Stimulated activated naive CD8-positive, alpha-beta T cell treated with anti-CD3 and anti-CD28 coated beads, Interleukin-15, amount 100 ng/mL, for 72 hours (primary cell): Measurements from ENCODE around the gene ROBO1.

ENCODE experiments used
- ATAC-seq: fragments of 150-1000 bp; cut with Tn5 transposase; 2 replicates; pipeline ENCODE4 v1.10.0; 2021; ENCODE audit warnings: mild to moderate bottlenecking, moderate library complexity
- DNase-seq, 2 donors: peaks; one replicate each; pipeline ENCODE4 v3.0.0; 2021 to 2022
- H3K27ac Mint-ChIP-seq, 2 donors: one replicate each; pipeline ENCODE4 v1.8.0; 2022; ENCODE audit warnings: mild to moderate bottlenecking in 2 of 2, mixed read lengths in 2 of 2, moderate library complexity in 2 of 2
- H3K27me3 Mint-ChIP-seq: one replicate; pipeline ENCODE4 v1.8.0; 2022; ENCODE audit warnings: mixed read lengths
- H3K4me1 Mint-ChIP-seq: one replicate; pipeline ENCODE4 v1.8.0; 2022; ENCODE audit warnings: mild to moderate bottlenecking, mixed read lengths
- H3K4me3 Mint-ChIP-seq, 2 donors: one replicate each; pipeline ENCODE4 v1.8.0; 2022; ENCODE audit warnings: mild to moderate bottlenecking in 2 of 2, mixed read lengths in 2 of 2, moderate library complexity in 1 of 2
- H3K9me3 Mint-ChIP-seq, 2 donors: one replicate each; pipeline ENCODE4 v1.8.0; 2022; ENCODE audit warnings: mixed read lengths in 2 of 2

The ROBO1 gene

DNA sequence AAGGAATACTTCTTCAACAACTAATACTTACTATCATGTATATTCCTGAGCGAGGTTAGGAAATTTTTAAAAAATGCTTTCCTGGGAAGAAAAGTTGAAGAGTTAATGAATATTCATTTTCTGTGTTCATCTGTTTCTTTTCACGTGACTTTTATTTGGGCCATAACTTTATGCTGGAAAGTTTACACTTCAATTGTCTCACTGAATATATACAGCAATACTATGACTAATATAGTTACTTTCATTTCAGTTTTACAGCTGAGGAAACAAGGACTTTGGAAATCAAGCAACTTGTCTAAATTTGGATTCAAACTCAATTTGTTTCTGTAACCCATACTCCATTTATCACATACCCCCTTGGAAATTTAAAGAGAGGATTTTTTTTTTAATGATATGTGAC is 894.2 kb downstream of the ROBO1 start:
- H3K9me3 Mint-ChIP-seq = peaks cover 0 to 4% of the 10 kb centered on the region in 2 donors
- DNase-seq = no peak
- peaks cover 5% of the 10 kb centered on the region for H3K4me1 Mint-ChIP-seq
- no peaks in the 10 kb centered on the region for H3K27me3 Mint-ChIP-seq
- ATAC-seq = no peak
- no peak overlapping the region for H3K4me3 Mint-ChIP-seq
- no peak overlapping the region for H3K27ac Mint-ChIP-seq

DNA sequence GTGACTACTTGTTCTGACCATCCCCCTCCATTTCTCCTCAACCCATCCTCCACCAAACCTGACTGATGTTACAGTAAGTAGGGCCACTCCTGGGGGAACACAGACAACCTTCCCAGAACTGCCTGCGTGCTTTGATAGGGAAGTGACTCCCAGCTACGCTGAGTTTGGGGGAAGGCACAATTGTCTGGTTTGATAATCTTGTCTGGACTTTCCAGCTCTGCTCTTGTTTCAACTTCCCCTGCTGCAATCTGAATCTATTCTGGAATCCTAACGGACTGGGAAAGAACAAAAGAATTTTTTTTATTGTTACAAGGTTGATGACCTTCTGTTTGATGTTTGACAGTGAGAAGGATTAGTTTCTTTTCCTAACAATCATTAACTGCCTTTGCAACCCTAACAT is 895.6 kb downstream of the ROBO1 start:
- peaks cover 0 to 4% of the 10 kb centered on the region in 2 donors for H3K9me3 Mint-ChIP-seq
- H3K27ac Mint-ChIP-seq = no peak overlapping the region
- ATAC-seq (no peak), DNase-seq (no peak)
- H3K4me1 Mint-ChIP-seq = peaks cover 5% of the 10 kb centered on the region
- no peak overlapping the region for H3K4me3 Mint-ChIP-seq
- no peaks in the 10 kb centered on the region for H3K27me3 Mint-ChIP-seq

DNA sequence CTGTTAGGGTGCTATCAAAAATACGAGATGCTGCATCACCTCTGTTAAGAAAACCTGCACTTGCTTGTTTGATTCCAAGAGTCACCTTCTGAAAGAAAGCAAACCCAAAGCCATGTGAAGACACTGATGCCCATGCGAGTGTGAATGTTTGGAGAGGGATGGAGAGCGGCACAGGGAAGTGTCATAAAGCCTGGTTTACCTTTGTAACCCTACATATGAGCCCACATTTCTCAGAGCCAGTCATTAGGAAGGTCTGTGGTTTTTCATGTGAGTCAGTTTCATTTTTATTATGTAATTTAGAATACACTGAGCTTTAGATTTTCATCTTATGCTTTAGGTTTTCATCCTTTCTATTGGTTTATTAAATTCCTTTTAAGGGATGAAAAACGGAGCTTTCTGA is 896.8 kb downstream of the ROBO1 start:
- no peaks in the 10 kb centered on the region for H3K27me3 Mint-ChIP-seq
- no peak overlapping the region for H3K27ac Mint-ChIP-seq
- ATAC-seq (peak; percentile 58), DNase-seq (no peak)
- H3K4me3 Mint-ChIP-seq = no peak overlapping the region
- peaks cover 0 to 4% of the 10 kb centered on the region in 2 donors for H3K9me3 Mint-ChIP-seq
- H3K4me1 Mint-ChIP-seq = peaks cover 5% of the 10 kb centered on the region

DNA sequence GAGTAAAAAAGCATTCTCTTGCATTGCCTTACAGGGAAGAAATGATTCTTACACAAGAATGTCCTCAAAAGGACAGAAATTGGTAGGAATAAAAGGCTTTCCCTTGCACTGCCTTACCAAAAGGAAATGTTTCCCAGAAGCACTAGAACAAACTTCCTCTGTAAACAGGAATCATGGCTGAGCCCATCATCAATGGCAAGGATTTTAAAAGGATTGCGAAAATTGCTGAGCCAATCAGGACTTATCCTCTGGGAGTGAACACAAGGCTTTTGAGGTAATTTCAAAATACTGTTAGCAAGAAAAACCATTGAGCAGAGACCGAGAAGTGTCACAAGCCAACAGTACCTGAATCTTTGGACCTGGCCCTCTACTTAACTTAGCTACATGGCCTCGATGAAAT is 897.3 kb downstream of the ROBO1 start:
- no peak for ATAC-seq

DNA sequence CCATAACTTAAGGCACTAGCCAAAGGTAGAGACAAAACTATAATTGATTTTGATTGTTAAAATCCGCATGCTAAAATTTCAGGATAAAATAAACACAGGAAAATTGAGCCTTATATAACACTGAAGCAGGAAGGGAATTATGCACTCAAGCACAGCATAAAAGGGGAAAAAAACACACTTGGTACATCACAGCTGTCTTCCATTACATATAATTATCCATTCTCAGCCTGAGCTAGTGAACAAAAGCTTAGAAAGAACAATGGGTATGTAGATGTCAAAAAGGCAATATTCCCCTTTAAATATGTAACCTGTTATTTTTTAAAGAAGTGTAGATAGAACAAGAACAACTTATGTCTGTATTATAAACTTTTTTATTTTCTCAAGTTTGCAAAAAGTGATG is 899.2 kb downstream of the ROBO1 start:
- H3K27me3 Mint-ChIP-seq = no peaks in the 10 kb centered on the region
- DNase-seq (no peak), ATAC-seq (no peak)
- H3K27ac Mint-ChIP-seq = no peak overlapping the region
- H3K4me1 Mint-ChIP-seq = peaks cover 5% of the 10 kb centered on the region
- H3K9me3 Mint-ChIP-seq = peaks cover 0 to 4% of the 10 kb centered on the region in 2 donors
- no peak overlapping the region for H3K4me3 Mint-ChIP-seq

More for the DNA sequence above, 897.3 kb downstream of the ROBO1 start:
- Mint-ChIP-seq H3K4me1 (peaks cover 5% of the 10 kb centered on the region), H3K27me3 (no peaks in the 10 kb centered on the region), H3K4me3 (no peak overlapping the region), H3K9me3 (peaks cover 0 to 4% of the 10 kb centered on the region in 2 donors), H3K27ac (no peak overlapping the region)
- no peak for DNase-seq

DNA sequence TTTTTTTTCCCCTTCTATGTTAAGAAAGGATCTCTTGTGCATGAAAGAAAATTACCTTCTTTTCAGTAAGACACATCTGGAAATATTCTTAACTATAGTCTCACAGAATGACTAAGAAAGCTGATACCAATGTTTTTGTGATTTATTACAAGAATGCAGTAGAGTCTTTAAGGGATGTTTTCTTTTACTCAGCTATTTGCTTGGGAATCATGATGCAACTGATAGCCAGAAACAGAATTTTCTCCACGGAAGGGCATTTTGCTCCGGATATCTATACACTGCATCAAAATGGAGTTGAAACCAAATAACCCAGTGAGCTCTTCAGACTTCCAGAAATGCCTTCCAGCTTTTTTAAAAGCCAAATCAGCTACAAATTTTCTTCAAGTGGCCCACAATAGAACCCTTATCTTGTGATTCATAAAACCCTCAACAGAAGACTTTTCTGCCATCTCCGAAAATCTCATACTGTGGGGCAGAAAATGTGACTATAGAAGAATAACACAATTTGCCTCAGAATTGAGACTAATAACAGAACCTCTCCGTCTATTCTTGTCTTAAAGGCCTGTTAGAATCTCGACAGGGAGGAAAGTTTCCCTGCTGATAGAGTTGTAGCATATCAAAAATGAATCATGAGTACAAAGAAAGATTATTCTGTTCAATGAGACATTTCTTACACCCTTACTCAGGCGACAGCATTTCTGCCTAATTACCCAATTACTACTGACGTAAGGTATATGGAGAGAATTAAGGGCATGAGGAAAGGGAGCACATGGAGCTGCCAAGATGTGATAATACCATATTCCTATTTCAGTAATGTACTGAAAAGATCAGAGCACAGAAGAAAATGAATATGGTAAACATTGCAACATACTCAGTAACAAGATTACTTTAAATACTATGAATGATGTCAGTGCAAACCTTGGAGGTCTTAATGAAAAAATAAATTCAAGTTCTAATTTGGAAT is 900.1 kb downstream of the ROBO1 start:
- H3K27ac Mint-ChIP-seq = no peak overlapping the region
- ATAC-seq (no peak), DNase-seq (no peak)
- H3K4me3 Mint-ChIP-seq = no peak overlapping the region
- peaks cover 0 to 4% of the 10 kb centered on the region in 2 donors for H3K9me3 Mint-ChIP-seq
- peaks cover 5% of the 10 kb centered on the region for H3K4me1 Mint-ChIP-seq
- no peaks in the 10 kb centered on the region for H3K27me3 Mint-ChIP-seq

DNA sequence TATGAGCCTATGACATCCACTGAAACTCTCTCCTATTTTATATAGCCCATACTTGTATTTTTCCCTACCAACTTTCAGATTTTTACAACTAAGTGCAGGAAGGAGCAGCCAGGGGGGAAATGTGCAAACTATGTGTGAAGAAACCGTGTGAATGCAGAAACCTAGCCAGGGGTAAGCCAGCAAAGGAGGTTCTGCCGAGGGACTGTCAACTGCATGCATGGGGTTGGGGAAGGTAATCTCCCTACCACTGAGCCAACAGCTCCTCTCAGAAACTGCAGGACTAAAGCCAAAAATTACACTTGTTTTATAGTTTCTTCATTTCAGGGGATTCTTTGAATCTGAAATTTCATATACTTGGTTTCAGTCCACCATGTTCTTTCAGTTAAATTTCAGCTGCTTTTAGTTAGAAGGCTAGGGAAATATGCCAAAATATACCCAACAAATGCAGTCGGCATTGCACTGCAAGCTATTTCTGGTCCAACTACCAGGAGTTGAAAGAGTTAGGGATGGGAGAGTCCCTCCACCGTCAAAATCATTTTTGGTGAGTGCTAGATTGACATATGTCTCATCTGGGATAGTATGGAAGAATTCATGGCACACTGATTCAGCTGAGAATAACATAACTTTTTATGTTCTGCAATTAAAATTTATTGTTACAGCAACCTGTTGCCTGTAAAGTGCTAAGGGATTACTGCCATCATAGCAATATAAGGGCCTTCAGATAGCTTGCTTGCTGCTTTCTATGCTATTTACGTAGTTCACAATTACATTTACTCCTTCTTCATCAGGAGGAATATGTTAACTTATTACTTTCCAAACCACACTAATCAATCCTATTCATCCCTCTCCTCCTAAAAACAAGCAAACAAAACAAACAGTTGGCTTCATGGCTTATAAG is 904.2 kb downstream of the ROBO1 start:
- Mint-ChIP-seq H3K27ac (peak overlapping the region in 1 of 2 donors; percentile 31), H3K9me3 (peaks cover 8 to 9% of the 10 kb centered on the region in 2 donors), H3K4me1 (no peaks in the 10 kb centered on the region), H3K27me3 (no peaks in the 10 kb centered on the region), H3K4me3 (no peak overlapping the region)
- ATAC-seq (no peak), DNase-seq (no peak)

DNA sequence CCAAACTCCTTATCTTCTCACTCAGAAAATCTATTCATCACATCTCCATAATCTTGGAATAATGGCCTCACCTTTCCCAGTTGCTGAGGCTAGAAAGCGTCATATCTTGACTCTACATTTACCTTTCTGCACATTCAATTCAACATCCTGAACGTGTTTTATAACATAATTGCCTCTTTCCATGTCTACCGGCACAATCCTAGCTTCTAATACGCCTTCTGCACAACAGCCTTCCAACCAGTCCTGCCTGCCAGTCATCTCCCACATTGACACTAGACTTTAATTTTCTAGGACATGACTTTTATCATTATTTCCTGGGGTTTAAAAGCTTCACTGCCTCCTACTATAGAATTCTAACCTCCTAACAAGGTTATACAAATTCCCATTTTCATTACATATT is 906.6 kb downstream of the ROBO1 start:
- Mint-ChIP-seq H3K27ac (no peak overlapping the region), H3K4me1 (no peaks in the 10 kb centered on the region), H3K4me3 (no peak overlapping the region)

DNA sequence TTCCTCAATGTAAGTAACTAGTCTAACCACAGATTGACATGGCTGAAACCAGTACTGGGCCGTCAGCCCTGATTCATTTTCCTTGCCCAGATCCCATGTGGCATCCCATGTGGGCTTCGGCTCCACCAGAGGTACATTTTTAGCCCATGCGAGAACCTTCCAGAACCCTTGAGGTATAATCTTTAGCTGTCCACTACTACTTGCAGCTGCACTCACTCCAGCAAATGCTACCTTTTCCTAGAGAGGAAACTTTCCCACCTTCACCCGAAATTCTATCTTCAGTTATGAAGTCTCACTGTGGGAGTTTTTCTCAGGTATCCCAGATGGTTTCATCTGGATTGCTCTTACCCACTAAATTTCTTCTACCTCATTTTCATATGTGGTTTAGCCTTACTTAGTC is 907.2 kb downstream of the ROBO1 start:
- ATAC-seq (no peak), DNase-seq (no peak)
- Mint-ChIP-seq H3K4me3 (no peak overlapping the region), H3K27ac (no peak overlapping the region), H3K27me3 (no peaks in the 10 kb centered on the region), H3K4me1 (no peaks in the 10 kb centered on the region), H3K9me3 (peaks cover 8 to 9% of the 10 kb centered on the region in 2 donors)

More for the DNA sequence above, 906.6 kb downstream of the ROBO1 start:
- no peak for DNase-seq
- Mint-ChIP-seq H3K27me3 (no peaks in the 10 kb centered on the region), H3K9me3 (peaks cover 8 to 9% of the 10 kb centered on the region in 2 donors)
- ATAC-seq = no peak

DNA sequence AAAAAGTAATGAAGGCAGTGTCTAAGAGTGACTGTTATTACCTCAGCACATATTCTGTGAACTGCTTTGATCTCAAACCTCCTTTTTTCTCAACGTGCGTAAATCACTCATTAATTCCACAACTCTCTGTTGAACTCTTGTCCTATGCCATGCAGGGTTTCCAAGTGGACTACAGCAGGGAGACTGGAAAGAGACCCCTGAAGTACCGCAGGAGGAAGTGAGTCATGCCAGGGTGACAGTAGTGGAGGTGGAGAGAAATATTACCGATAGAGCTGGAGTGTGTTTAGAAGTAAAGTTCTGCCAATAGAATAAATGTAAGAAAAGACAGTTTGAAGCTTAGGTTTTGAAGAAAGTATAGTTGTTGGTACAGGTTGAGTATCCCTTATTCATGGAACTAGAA is 908.9 kb downstream of the ROBO1 start:
- H3K4me3 Mint-ChIP-seq = no peak overlapping the region
- H3K27me3 Mint-ChIP-seq = no peaks in the 10 kb centered on the region
- H3K4me1 Mint-ChIP-seq = no peaks in the 10 kb centered on the region
- DNase-seq (no peak), ATAC-seq (no peak)
- H3K9me3 Mint-ChIP-seq = peaks cover 8 to 9% of the 10 kb centered on the region in 2 donors
- H3K27ac Mint-ChIP-seq = peak overlapping the region in 1 of 2 donors; percentile 44

DNA sequence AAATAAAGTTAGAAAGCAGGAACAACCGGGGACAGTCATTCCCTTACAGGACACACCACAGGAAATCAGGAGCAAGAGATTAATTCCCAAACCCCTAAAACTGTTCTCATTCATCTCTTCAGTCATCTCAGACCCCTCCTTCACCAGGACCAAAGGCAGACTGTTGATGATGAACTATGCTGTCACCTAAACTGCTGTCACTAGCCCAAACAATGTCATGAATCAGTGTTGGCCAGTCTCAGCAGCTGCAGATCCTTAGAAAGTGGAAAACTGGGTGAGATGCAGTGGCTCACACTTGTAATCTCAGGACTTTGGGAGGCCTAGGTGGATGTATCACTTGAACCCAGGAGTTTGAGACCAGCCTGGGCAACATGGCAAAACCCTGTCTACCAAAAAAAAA is 909.6 kb downstream of the ROBO1 start:
- H3K4me1 Mint-ChIP-seq = no peaks in the 10 kb centered on the region
- no peak for DNase-seq
- H3K27me3 Mint-ChIP-seq = no peaks in the 10 kb centered on the region
- H3K9me3 Mint-ChIP-seq = peaks cover 8 to 9% of the 10 kb centered on the region in 2 donors
- H3K4me3 Mint-ChIP-seq = no peak overlapping the region
- peak overlapping the region in 1 of 2 donors; percentile 23 for H3K27ac Mint-ChIP-seq
- no peak for ATAC-seq

DNA sequence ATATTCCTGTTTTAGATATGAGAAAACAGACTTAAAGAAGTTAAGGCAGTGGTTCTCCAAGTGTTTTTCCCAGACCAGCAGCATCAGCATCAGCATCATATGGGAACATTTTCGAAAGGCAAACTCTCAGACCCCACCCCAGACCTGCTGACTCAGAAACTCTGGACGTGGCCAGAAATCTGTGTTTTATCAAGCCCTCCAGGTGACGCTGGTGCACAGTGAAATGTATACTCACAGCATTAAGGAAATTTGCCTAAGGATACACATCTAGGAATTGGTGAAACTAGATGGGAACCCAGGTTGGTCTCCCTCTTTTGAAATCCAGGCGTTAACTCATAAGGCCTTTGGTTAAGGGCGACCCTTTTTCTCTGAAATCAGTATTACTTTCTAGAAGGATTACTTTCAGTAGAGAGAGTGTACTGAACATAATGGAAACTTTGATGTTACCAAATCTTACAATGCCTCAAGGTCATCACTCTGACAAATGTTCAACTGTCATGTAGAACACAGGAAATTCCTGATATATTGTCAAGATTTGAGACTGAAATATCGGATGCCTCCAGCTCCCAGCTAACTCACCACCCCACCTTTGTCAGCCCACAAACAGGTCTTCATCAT is 910.2 kb downstream of the ROBO1 start:
- H3K9me3 Mint-ChIP-seq = peaks cover 9 to 12% of the 10 kb centered on the region in 2 donors
- no peak overlapping the region for H3K4me3 Mint-ChIP-seq
- no peaks in the 10 kb centered on the region for H3K4me1 Mint-ChIP-seq
- ATAC-seq = no peak
- H3K27ac Mint-ChIP-seq = peak overlapping the region in 1 of 2 donors; percentile 23
- no peaks in the 10 kb centered on the region for H3K27me3 Mint-ChIP-seq
- DNase-seq = no peak

DNA sequence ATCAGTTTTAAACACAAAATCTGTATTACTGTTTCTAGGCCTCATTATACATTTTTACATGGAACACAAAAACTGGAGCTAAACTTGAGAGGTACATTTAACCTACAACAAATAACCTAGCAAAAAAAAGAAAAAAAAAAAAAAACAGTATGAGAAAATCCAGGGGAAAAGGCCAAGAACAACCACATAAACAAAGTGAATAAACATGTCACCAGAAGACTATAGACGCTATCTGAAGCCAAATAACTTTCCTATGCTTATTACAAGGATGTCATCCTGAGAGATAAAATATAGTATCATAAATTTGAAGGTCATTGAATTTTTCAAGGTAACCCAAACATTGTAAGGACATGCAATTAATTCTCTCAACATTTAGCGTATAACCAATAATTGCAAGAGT is 911.6 kb downstream of the ROBO1 start:
- Mint-ChIP-seq H3K9me3 (peaks cover 6 to 10% of the 10 kb centered on the region in 2 donors), H3K4me1 (no peaks in the 10 kb centered on the region), H3K27me3 (no peaks in the 10 kb centered on the region), H3K27ac (no peak overlapping the region), H3K4me3 (no peak overlapping the region)
- ATAC-seq (no peak), DNase-seq (no peak)

DNA sequence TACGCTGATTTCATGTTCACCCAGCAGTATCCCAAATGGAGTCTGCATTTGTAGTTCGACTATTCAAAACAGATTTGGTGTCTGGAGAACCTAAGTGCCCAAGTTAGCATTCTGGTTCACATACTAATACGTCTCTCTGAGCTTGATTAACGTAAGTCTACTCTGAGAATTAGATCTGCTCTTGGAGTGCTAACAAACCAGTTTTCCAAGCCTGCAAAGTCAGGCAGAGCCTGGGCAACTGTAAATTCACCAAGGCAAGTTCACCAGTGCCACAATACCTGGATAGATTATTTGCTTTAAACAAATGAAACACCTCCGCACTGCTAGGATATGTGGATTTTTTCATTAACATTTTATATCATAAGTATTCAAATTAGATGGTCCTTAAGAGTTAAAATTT is 912.6 kb downstream of the ROBO1 start:
- Mint-ChIP-seq H3K27ac (no peak overlapping the region), H3K9me3 (peaks cover 0 to 4% of the 10 kb centered on the region in 2 donors), H3K4me3 (no peak overlapping the region), H3K27me3 (no peaks in the 10 kb centered on the region), H3K4me1 (no peaks in the 10 kb centered on the region)
- DNase-seq (no peak), ATAC-seq (no peak)
